ENCODE results near the gene SYNPR. TPM values are rescaled to one million over a fixed set of nuclear protein-coding genes. Genes with fewer than 3 reads are reported as not detected.

Gene SYNPR
- total RNA-seq, 1 donor from 2014 or later, result 0.27 TPM

- Mint-ChIP-seq H3K4me3 (ENCODE audit: unreplicated experiment) (no peak overlapping the region), H3K9me3 (ENCODE audit: unreplicated experiment) (no peaks in the 10 kb centered on the region), H3K27ac (ENCODE audit: unreplicated experiment) (no peak overlapping the region), H3K4me1 (ENCODE audit: low read depth, unreplicated experiment) (no peaks in the 10 kb centered on the region), H3K27me3 (ENCODE audit: low read depth, unreplicated experiment) (peaks cover 19% of the 10 kb centered on the region), H3K36me3 (ENCODE audit: low read depth, unreplicated experiment) (no peaks in the 10 kb centered on the region)
- no peak overlapping the region for H3K9ac ChIP-seq (ENCODE audit: low read length)
- no peaks in the 10 kb centered on the region for H4K20me1 ChIP-seq (ENCODE audit: insufficient read depth, low read length)
- H2AFZ ChIP-seq (ENCODE audit: low read depth, low read length), result no peak overlapping the region
- H3K36me3 ChIP-seq (ENCODE audit: insufficient read depth, low read length), result no peaks in the 10 kb centered on the region
- H3K27ac ChIP-seq (ENCODE audit: low read depth, low read length), result no peak overlapping the region
- FAIRE-seq (no peak), DNase-seq (ENCODE audit: low read depth) (no peak)
- no peaks in the 10 kb centered on the region for H3K4me1 ChIP-seq (ENCODE audit: insufficient read depth, low read length)
- no peak overlapping the region for H3K4me2 ChIP-seq (ENCODE audit: low read length)
- H3K27me3 ChIP-seq (ENCODE audit: insufficient read depth, low read length), result peaks cover 3% of the 10 kb centered on the region
- H3K4me3 ChIP-seq (ENCODE audit: insufficient read depth, low read depth, low read length), result no peak overlapping the region
- H3K9me3 ChIP-seq (ENCODE audit: insufficient read depth, low read depth, low read length), result no peaks in the 10 kb centered on the region
- TF ChIP-seq EZH2 (IDR thresholded peaks at IDR 0.05; ENCODE audit: insufficient read depth, low read length), result no peak
- no peak for TF ChIP-seq CTCF (IDR thresholded peaks at IDR 0.05; ENCODE audit: insufficient read depth, low read depth, low read length)
- H3K79me2 ChIP-seq (ENCODE audit: insufficient read depth, low read length), result no peaks in the 10 kb centered on the region
Observed at GRCh38 chr3:63471781-63472180, 193.7 kb downstream of the SYNPR start.

GRCh38 chr3:63473641-63474166 is 195.6 kb downstream of the SYNPR start:
- Histone ChIP-seq H3K9me3 (ENCODE audit: insufficient read depth, low read depth, low read length) (no peaks in the 10 kb centered on the region), H3K4me1 (ENCODE audit: insufficient read depth, low read length) (no peaks in the 10 kb centered on the region), H2AFZ (ENCODE audit: low read depth, low read length) (no peak overlapping the region), H3K79me2 (ENCODE audit: insufficient read depth, low read length) (no peaks in the 10 kb centered on the region), H3K9ac (ENCODE audit: low read length) (no peak overlapping the region), H4K20me1 (ENCODE audit: insufficient read depth, low read length) (no peaks in the 10 kb centered on the region), H3K27me3 (ENCODE audit: insufficient read depth, low read length) (peaks cover 3% of the 10 kb centered on the region), H3K36me3 (ENCODE audit: insufficient read depth, low read length) (no peaks in the 10 kb centered on the region), H3K4me3 (ENCODE audit: insufficient read depth, low read depth, low read length) (no peak overlapping the region), H3K27ac (ENCODE audit: low read depth, low read length) (no peak overlapping the region), H3K4me2 (ENCODE audit: low read length) (no peak overlapping the region)
- H3K27me3 Mint-ChIP-seq (ENCODE audit: low read depth, unreplicated experiment), result peaks cover 19% of the 10 kb centered on the region
- FAIRE-seq (no peak), DNase-seq (ENCODE audit: low read depth) (no peak)
- H3K4me1 Mint-ChIP-seq (ENCODE audit: low read depth, unreplicated experiment), result no peaks in the 10 kb centered on the region
- no peak for TF ChIP-seq EZH2 (IDR thresholded peaks at IDR 0.05; ENCODE audit: insufficient read depth, low read length)
- H3K36me3 Mint-ChIP-seq (ENCODE audit: low read depth, unreplicated experiment), result no peaks in the 10 kb centered on the region
- H3K4me3 Mint-ChIP-seq (ENCODE audit: unreplicated experiment), result no peak overlapping the region
- no peaks in the 10 kb centered on the region for H3K9me3 Mint-ChIP-seq (ENCODE audit: unreplicated experiment)
- H3K27ac Mint-ChIP-seq (ENCODE audit: unreplicated experiment), result no peak overlapping the region

GRCh38 chr3:63474828-63475518 is 196.9 kb downstream of the SYNPR start:
- DNase-seq (ENCODE audit: low read depth), result no peak
- Histone ChIP-seq H2AFZ (ENCODE audit: low read depth, low read length) (no peak overlapping the region), H3K9me3 (ENCODE audit: insufficient read depth, low read depth, low read length) (no peaks in the 10 kb centered on the region), H3K9ac (ENCODE audit: low read length) (no peak overlapping the region), H3K4me1 (ENCODE audit: insufficient read depth, low read length) (no peaks in the 10 kb centered on the region), H4K20me1 (ENCODE audit: insufficient read depth, low read length) (no peaks in the 10 kb centered on the region), H3K27me3 (ENCODE audit: insufficient read depth, low read length) (peaks cover 3% of the 10 kb centered on the region), H3K79me2 (ENCODE audit: insufficient read depth, low read length) (no peaks in the 10 kb centered on the region), H3K36me3 (ENCODE audit: insufficient read depth, low read length) (no peaks in the 10 kb centered on the region), H3K4me2 (ENCODE audit: low read length) (no peak overlapping the region), H3K27ac (ENCODE audit: low read depth, low read length) (no peak overlapping the region), H3K4me3 (ENCODE audit: insufficient read depth, low read depth, low read length) (no peak overlapping the region)
- no peak for FAIRE-seq
- Mint-ChIP-seq H3K27ac (ENCODE audit: unreplicated experiment) (no peak overlapping the region), H3K27me3 (ENCODE audit: low read depth, unreplicated experiment) (peaks cover 19% of the 10 kb centered on the region), H3K9me3 (ENCODE audit: unreplicated experiment) (no peaks in the 10 kb centered on the region), H3K36me3 (ENCODE audit: low read depth, unreplicated experiment) (no peaks in the 10 kb centered on the region), H3K4me3 (ENCODE audit: unreplicated experiment) (no peak overlapping the region), H3K4me1 (ENCODE audit: low read depth, unreplicated experiment) (no peaks in the 10 kb centered on the region)
- no peak for TF ChIP-seq CTCF (IDR thresholded peaks at IDR 0.05; ENCODE audit: insufficient read depth, low read depth, low read length)
- no peak for TF ChIP-seq EZH2 (IDR thresholded peaks at IDR 0.05; ENCODE audit: insufficient read depth, low read length)
